Rectal smooth muscle tissue (tissue), 1 donor: ENCODE measurements around the gene SIL1.

Experiments
- H3K27ac ChIP-seq: one replicate; pipeline ENCODE4 v1.7.0; 2013; ENCODE audit warnings: low read depth, low read length, inconsistent platforms
- H3K27me3 ChIP-seq: one replicate; pipeline ENCODE4 v1.7.0; 2013; ENCODE audit warnings: low read length; ENCODE audit not compliant: control insufficient read depth, insufficient read depth
- H3K36me3 ChIP-seq: one replicate; pipeline ENCODE4 v1.7.0; 2013; ENCODE audit warnings: low read length; ENCODE audit not compliant: control insufficient read depth, insufficient read depth
- H3K4me1 ChIP-seq: one replicate; pipeline ENCODE4 v1.7.0; 2013; ENCODE audit warnings: low read length; ENCODE audit not compliant: control insufficient read depth, insufficient read depth
- H3K4me3 ChIP-seq: one replicate; pipeline ENCODE4 v1.7.0; 2013; ENCODE audit warnings: low read length
- H3K9ac ChIP-seq: one replicate; pipeline ENCODE4 v1.7.0; 2013; ENCODE audit warnings: low read length

Gene SIL1

GRCh38 chr5:138901716-138902115 lies 296.5 kb downstream of the SIL1 start:
- Histone ChIP-seq H3K27ac (no peak overlapping the region), H3K4me3 (no peak overlapping the region), H3K4me1 (no peaks in the 10 kb centered on the region), H3K9ac (no peak overlapping the region), H3K36me3 (no peaks in the 10 kb centered on the region), H3K27me3 (no peaks in the 10 kb centered on the region)

- no peak overlapping the region for H3K4me3 ChIP-seq
- no peak overlapping the region for H3K27ac ChIP-seq
- H3K27me3 ChIP-seq: no peaks in the 10 kb centered on the region
- H3K9ac ChIP-seq: no peak overlapping the region
- H3K4me1 ChIP-seq: no peaks in the 10 kb centered on the region
- peaks cover 5% of the 10 kb centered on the region for H3K36me3 ChIP-seq
Measured at GRCh38 chr5:138900281-138900965, 297.7 kb downstream of the SIL1 start.

GRCh38 chr5:138898742-138899141 lies 299.4 kb downstream of the SIL1 start:
- H3K9ac ChIP-seq: no peak overlapping the region
- H3K27ac ChIP-seq: no peak overlapping the region
- no peaks in the 10 kb centered on the region for H3K27me3 ChIP-seq
- H3K36me3 ChIP-seq: peaks cover 5% of the 10 kb centered on the region
- no peak overlapping the region for H3K4me3 ChIP-seq
- no peaks in the 10 kb centered on the region for H3K4me1 ChIP-seq

GRCh38 chr5:138898299-138898698 lies 299.9 kb downstream of the SIL1 start:
- Histone ChIP-seq H3K9ac (no peak overlapping the region), H3K27me3 (no peaks in the 10 kb centered on the region), H3K4me1 (no peaks in the 10 kb centered on the region), H3K4me3 (no peak overlapping the region), H3K27ac (no peak overlapping the region), H3K36me3 (peaks cover 5% of the 10 kb centered on the region)
